Sigmoid colon (tissue), 7 donors: ENCODE results near the gene SPRR2F. TPM values are rescaled to one million over a fixed set of nuclear protein-coding genes. Genes with fewer than 3 reads are reported as not detected.
"Not testable (repeated sequence)": the region's sequence is repeated elsewhere in the genome, so short reads cannot be mapped to it uniquely, and the experiment has no call there.

Source experiments
- DNase-seq: peaks from one replicate; pipeline ENCODE4 v3.0.0-alpha.2; 2019
- H3K27ac ChIP-seq, 4 donors: fragments of 200-600 bp; sonication (generic); one replicate each; pipeline ENCODE4 v1.5.1; 2016 to 2019; ENCODE audit warnings: mild to moderate bottlenecking in 1 of 4
- H3K27me3 ChIP-seq, 3 donors: fragments of 200-600 bp; sonication (generic); one replicate each; pipeline ENCODE4 v1.5.1; 2019; ENCODE audit warnings: mild to moderate bottlenecking in 1 of 3
- H3K36me3 ChIP-seq, 4 donors: fragments of 200-600 bp; sonication (generic); one replicate each; pipeline ENCODE4 v1.5.1; 2016 to 2019
- H3K4me1 ChIP-seq, 4 donors: fragments of 200-600 bp; sonication (generic); one replicate each; pipeline ENCODE4 v1.5.1; 2017 to 2019
- H3K4me3 ChIP-seq, 4 donors: fragments of 200-600 bp; sonication (generic); one replicate each; pipeline ENCODE4 v1.5.1; 2017 to 2019; ENCODE audit warnings: mild to moderate bottlenecking in 2 of 4, moderate library complexity in 1 of 4
- H3K9me3 ChIP-seq, 4 donors: fragments of 200-600 bp in 3 of 4; sonication (generic) in 3 of 4; one replicate each; pipeline versions ENCODE4 v1.5.1 to v1.6.1; 2013 to 2019
- CTCF ChIP-seq, 4 experiments: fragments of 450-650 bp in 3 of 4; fragments of 200-600 bp in 1 of 4; IDR thresholded peaks; one replicate each; pipeline ENCODE4 v1.5.1; 2016 to 2019; ENCODE audit warnings: antibody characterized with exemption in 4 of 4, mild to moderate bottlenecking in 3 of 4, moderate library complexity in 2 of 4
- EP300 ChIP-seq, 4 donors: sonication (generic); formaldehyde crosslinking; IDR thresholded peaks; one replicate each; pipeline ENCODE4 v1.6.1; 2017; ENCODE audit warnings: antibody characterized with exemption in 4 of 4
- POLR2A ChIP-seq, 2 donors: fragments of 450-650 bp; IDR thresholded peaks; one replicate each; pipeline ENCODE4 v1.6.1; 2016; ENCODE audit warnings: antibody characterized with exemption in 2 of 2, mild to moderate bottlenecking in 2 of 2, moderate library complexity in 2 of 2
- POLR2AphosphoS5 ChIP-seq, 4 donors: sonication (generic); formaldehyde crosslinking; IDR thresholded peaks; one replicate each; pipeline ENCODE4 v1.6.1; 2017; ENCODE audit warnings: antibody characterized with exemption in 4 of 4
- WGBS, 2 donors: extraction: QIAGEN DNeasy Blood & Tissue Kit; methylation state at CpG; one replicate each; pipeline ENCODE4 v1.1.7; 2013; 5-methylcytosine and 5-hydroxymethylcytosine counted together
- intact Hi-C: fragments of 100-400 bp; cut with DNase I; formaldehyde crosslinking; loops from one replicate; pipeline ENCODE4 v1.15.1; 2023
- polyA plus RNA-seq, 3 donors: library from polyadenylated mRNA; stranded (reverse); fragments of 200-250 nt; gene quantifications; one replicate each; pipeline ENCODE4 v1.2.3, GENCODE V29; 2013
- total RNA-seq, 4 donors: library from RNA; depleted of rRNA; stranded (reverse); fragments of >200 nt; gene quantifications; one replicate each; pipeline ENCODE4 v1.1.0, GENCODE V29; 2016
- donor health status: healthy with polysubstance abuse.
- donor health status: Bipolar disorder and iron deficiency.
- donor health status: healthy.

SPRR2F gene
- total and polyA plus RNA-seq, 7 donors = not detected

DNA sequence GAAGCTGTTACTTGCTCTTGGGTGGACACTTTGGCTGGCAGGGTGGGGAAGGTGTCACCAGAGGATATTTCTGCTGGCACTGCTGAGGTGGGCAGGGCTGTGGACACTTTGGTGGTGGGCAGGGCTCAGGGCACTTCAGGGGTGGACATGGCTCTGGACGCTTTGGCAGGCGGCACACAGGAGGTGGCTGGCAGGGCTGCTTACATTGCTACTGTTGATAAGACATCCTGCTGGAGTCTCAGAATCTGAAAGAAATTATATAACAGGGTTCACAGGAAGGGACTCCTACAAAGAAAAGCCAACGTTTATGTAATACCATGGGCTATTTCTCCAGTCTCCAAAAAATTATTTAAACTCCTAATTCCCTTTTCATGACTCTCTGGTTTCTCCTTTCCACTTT lies 27.2 kb upstream of the SPRR2F start:
- no peak for DNase-seq
- 74 to 76% methylated on average over 3 of the region's 3 CpGs for WGBS, 2 donors
- intact Hi-C loops = no loop called here

DNA sequence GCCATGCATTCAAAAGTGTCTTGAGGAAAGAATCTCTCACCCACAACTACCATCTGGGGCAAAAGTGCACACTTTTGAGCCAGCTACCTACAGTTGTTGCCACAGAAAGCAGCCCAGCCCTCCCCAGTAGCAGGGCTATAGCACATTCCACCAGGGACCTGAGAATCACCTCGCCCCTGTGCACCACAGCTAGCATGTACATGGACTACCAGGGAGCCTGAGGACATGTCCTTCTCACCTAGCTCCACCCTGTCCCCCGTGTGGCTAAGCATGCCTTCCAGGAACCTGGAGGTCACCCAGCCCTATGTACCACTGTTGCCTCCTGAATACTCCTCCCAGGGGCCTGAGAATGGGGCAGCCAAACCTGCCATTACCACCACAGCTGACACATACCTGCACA lies 20.4 kb upstream of the SPRR2F start:
- Histone ChIP-seq H3K4me3 (no peak overlapping the region), H3K36me3 (no peaks in the 10 kb centered on the region), H3K4me1 (no peaks in the 10 kb centered on the region), H3K27ac (no peak overlapping the region), H3K9me3 (no peaks in the 10 kb centered on the region), H3K27me3 (no peaks in the 10 kb centered on the region)
- no peak for DNase-seq
- 61 to 75% methylated on average over 2 of the region's 2 CpGs for WGBS, 2 donors
- no peak for TF ChIP-seq POLR2A (IDR thresholded peaks at IDR 0.05)
- no peak for TF ChIP-seq POLR2AphosphoS5 (IDR thresholded peaks at IDR 0.05)
- TF ChIP-seq EP300 (IDR thresholded peaks at IDR 0.05) = no peak
- TF ChIP-seq CTCF (IDR thresholded peaks at IDR 0.05) = no peak
- intact Hi-C loops = no loop called here

More for the DNA sequence above, 27.2 kb upstream of the SPRR2F start:
- TF ChIP-seq EP300 (IDR thresholded peaks at IDR 0.05) (no peak), POLR2AphosphoS5 (IDR thresholded peaks at IDR 0.05) (no peak), CTCF (IDR thresholded peaks at IDR 0.05) (no peak), POLR2A (IDR thresholded peaks at IDR 0.05) (no peak)
- H3K9me3 ChIP-seq = no peaks in the 10 kb centered on the region
- no peak overlapping the region for H3K4me3 ChIP-seq
- H3K27me3 ChIP-seq = no peaks in the 10 kb centered on the region
- H3K4me1 ChIP-seq = no peaks in the 10 kb centered on the region
- no peak overlapping the region for H3K27ac ChIP-seq
- H3K36me3 ChIP-seq = no peaks in the 10 kb centered on the region

DNA sequence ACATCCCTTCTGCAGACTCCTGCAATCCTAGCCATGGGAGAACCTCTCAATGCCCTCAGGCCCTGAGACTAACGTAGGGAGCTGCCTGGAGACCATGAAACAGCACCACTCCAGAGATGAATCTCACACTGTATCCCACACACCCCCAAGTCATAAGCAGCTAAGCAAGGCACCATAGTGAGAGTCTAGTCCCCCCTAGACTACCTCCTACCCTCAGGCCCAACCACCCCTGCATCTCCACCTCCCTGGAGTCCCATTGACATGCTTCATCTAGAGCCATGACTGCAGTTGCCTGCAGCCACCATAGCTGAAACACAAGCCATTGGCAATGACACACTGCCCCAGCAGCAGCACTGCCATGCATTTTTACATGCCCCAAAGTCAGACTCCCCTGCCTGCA lies 20.0 kb upstream of the SPRR2F start:
- no peak for TF ChIP-seq EP300 (IDR thresholded peaks at IDR 0.05)
- no peak for TF ChIP-seq CTCF (IDR thresholded peaks at IDR 0.05)
- TF ChIP-seq POLR2AphosphoS5 (IDR thresholded peaks at IDR 0.05) = no peak
- no peak for TF ChIP-seq POLR2A (IDR thresholded peaks at IDR 0.05)

DNA sequence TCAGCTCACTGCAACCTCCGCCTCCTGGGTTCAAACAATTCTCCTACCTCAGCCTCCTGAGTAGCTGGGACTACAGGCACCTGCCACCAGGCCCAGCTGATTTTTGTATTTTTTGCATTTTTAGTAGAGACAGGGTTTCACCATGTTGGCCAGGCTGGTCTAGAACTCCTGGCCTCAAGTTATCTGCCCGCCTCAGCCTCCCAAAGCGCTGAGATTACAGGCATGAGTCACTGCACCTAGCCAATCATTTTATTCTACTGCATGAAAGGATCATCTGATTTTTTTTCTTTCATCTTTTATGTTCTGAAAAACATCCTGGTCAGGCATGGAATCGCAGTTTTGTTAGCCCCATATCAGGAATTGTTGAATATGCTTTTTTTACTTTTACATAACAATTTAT lies 15.4 kb upstream of the SPRR2F start:
- H3K27me3 ChIP-seq, H3K36me3 ChIP-seq, H3K9me3 ChIP-seq, H3K4me3 ChIP-seq, H3K27ac ChIP-seq, H3K4me1 ChIP-seq, intact Hi-C loops, DNase-seq: not testable (repeated sequence)
- WGBS, 2 donors = 87 to 94% methylated on average over 4 of the region's 4 CpGs

More for the DNA sequence above, 20.0 kb upstream of the SPRR2F start:
- 83 to 89% methylated on average over 1 of the region's 1 CpG for WGBS, 2 donors
- H3K4me1 ChIP-seq = no peaks in the 10 kb centered on the region
- no peaks in the 10 kb centered on the region for H3K27me3 ChIP-seq
- DNase-seq = no peak
- H3K36me3 ChIP-seq = no peaks in the 10 kb centered on the region
- no peak overlapping the region for H3K4me3 ChIP-seq
- H3K9me3 ChIP-seq = no peaks in the 10 kb centered on the region
- no peak overlapping the region for H3K27ac ChIP-seq
- intact Hi-C loops = no loop called here

- DNase-seq = no peak
- Histone ChIP-seq H3K4me3 (no peak overlapping the region), H3K27me3 (no peaks in the 10 kb centered on the region), H3K9me3 (peaks cover 0 to 4% (median 0%) of the 10 kb centered on the region in 4 donors), H3K36me3 (no peaks in the 10 kb centered on the region), H3K4me1 (no peaks in the 10 kb centered on the region), H3K27ac (no peak overlapping the region)
- TF ChIP-seq CTCF (IDR thresholded peaks at IDR 0.05) = no peak
- TF ChIP-seq POLR2A (IDR thresholded peaks at IDR 0.05) = no peak
- no peak for TF ChIP-seq EP300 (IDR thresholded peaks at IDR 0.05)
- TF ChIP-seq POLR2AphosphoS5 (IDR thresholded peaks at IDR 0.05) = no peak
- WGBS, 2 donors = 66 to 69% methylated on average over 2 of the region's 2 CpGs
- intact Hi-C loops = no loop called here
Observed at GRCh38 chr1:153127296-153127695, 14.0 kb upstream of the SPRR2F start.
